Kidney capillary endothelial cell (primary cell): Measurements from ENCODE around the gene HOXD11.

Source experiments
- DNase-seq: peaks from one replicate; pipeline ENCODE4 v3.0.0-alpha.2; 2018; ENCODE audit warnings: low spot score

Gene HOXD11

GRCh38 chr2:176148751-176149421 is 41.8 kb downstream of the HOXD11 start:
- no peak for DNase-seq

- no peak for DNase-seq
Observed at GRCh38 chr2:176149481-176149938, 42.4 kb downstream of the HOXD11 start.

GRCh38 chr2:176149939-176150583 is 43.0 kb downstream of the HOXD11 start:
- no peak for DNase-seq

- no peak for DNase-seq
Observed at GRCh38 chr2:176150584-176151441, 43.7 kb downstream of the HOXD11 start.

GRCh38 chr2:176151442-176152287 is 44.6 kb downstream of the HOXD11 start, which contains the start of gene HOXD4:
Gene HOXD4 (plus strand): TSS chr2:176151550. CDS start chr2:176151634, 84 bp downstream.
- DNase-seq, result no peak

- no peak for DNase-seq
Observed at GRCh38 chr2:176152350-176153181, 45.5 kb downstream of the HOXD11 start.

GRCh38 chr2:176154576-176155252 is 47.6 kb downstream of the HOXD11 start:
- DNase-seq, result no peak

- no peak for DNase-seq
Observed at GRCh38 chr2:176155356-176156044, 48.4 kb downstream of the HOXD11 start.

GRCh38 chr2:176156301-176156806 is 49.3 kb downstream of the HOXD11 start:
- no peak for DNase-seq

- DNase-seq, result no peak
Observed at GRCh38 chr2:176156807-176157498, 49.9 kb downstream of the HOXD11 start, which contains the start of gene HOXD3. Gene HOXD3 (plus strand): TSS chr2:176157307. CDS start chr2:176169115, 11,808 bp downstream.

- peak; percentile 44 for DNase-seq
Observed at GRCh38 chr2:176157499-176158185, 50.6 kb downstream of the HOXD11 start.

- no peak for DNase-seq
Observed at GRCh38 chr2:176158186-176158591, 51.1 kb downstream of the HOXD11 start.

GRCh38 chr2:176158855-176159662 is 52.0 kb downstream of the HOXD11 start:
- DNase-seq, result no peak
